Measurements from ENCODE around the gene SETD3. TPM values are rescaled to one million over a fixed set of nuclear protein-coding genes. Genes with fewer than 3 reads are reported as not detected.
A peak's percentile ranks its signal among the peaks of the same experiment; 100 is the strongest.

The SETD3 gene
- total RNA-seq, 1 experiment from 2014 or later: 46.8 TPM

DNA sequence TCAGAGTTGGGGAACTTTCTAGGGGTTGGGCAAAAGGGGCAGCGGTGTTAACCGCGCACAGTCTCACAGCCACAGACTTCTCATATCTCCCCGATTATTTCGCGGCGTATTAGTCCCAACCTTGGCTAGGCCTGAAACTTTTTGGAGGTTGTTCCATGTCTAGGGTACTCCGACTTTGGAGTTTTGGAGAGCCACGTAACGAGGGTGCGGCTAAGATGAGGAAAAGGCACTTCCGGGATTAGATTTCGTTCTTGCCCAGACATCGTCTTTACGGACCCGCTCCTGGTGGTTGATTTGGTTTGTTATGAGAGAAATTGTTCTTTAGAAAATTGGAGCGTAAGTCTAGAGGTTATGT is 1.1 kb upstream of the SETD3 start:
- CTCF ChIA-PET: interaction anchor here (1.0 to 1.2 kb wide), 3 partner anchors 8 to 122 kb away, joined by 3 to 7 read pairs (median 4); partner anchors contain the start of gene CCDC85C

DNA sequence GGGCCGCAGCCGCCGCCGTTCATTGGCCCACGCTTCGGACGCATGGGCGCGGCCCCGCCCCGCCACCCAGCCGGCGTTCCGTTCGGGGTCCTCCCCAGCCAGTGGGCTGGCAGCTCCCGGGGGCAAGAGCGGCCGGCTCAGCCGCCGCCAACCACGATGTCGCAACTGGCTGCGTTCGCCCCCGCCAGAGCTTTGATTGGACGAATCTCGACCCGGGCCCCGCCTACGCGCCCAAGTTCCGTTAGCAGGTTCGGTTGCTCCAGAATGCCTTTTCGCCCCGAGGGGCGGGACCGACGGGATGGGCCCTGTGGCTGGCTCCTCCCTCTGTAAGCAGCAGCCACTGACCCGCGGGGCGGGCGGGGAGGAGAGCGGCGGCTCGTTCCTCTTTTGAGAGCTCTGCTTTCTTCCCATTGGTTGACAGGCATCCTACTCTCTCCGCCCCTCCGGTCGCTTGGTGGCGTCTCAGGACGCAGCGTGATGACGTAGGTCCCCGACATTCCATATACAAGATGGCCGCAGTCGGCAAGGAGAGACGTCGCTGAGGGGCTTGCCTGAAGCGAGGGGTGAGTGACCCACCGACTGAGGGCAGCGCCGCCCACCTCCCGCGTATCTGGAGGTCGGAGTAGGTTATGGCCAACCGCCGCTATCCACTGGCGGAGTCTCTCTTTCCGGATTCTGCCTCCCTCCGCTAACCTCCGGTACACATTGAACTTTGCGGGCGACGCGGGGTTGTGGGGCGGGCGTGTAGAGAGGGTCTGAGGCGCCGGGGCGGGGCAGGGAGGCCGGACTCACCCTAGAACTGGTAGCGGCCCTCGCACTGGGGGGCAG is 472 bp upstream of the SETD3 start, which contains the start of gene CCNK:
TSS of gene CCNK (plus strand) at position 493 of the 828 bp plus-strand sequence. CDS start 11,269 bp downstream, outside the sequence.
- H3K9me3 ChIP-seq (ENCODE audit: low read length): no peaks in the 10 kb centered on the region
- peak within 1 kb of the TSS; percentile 36 for H3K27ac ChIP-seq (ENCODE audit: low read length)
- peaks cover 63% of the 10 kb centered on the region for H4K20me1 ChIP-seq (ENCODE audit: low read length)
- peak; percentile 99 for DNase-seq
- intact Hi-C loops (cut with micrococcal nuclease): no loop called here
- peak within 1 kb of the TSS; percentile 95 for H3K4me2 ChIP-seq (ENCODE audit: low read length)
- no peaks in the 10 kb centered on the region for H3K27me3 ChIP-seq (ENCODE audit: low read length)
- H2AFZ ChIP-seq (ENCODE audit: low read length): peak within 1 kb of the TSS; percentile 82
- H3F3A ChIP-seq (ENCODE audit: low read length, unreplicated experiment): no peaks in the 10 kb centered on the region
- CTCF ChIA-PET: interaction anchor here (1.0 to 1.2 kb wide), 3 partner anchors 9 to 122 kb away, joined by 3 to 7 read pairs (median 4); partner anchors contain the start of gene CCDC85C
- H3K4me3 ChIP-seq (ENCODE audit: low read length): peak within 1 kb of the TSS; percentile 89
- POLR2A ChIA-PET (ENCODE audit: unreplicated experiment): interaction anchor here (0.6 to 1.0 kb wide), 4 partner anchors 11 to 203 kb away, joined by 3 to 4 read pairs (median 3); partner anchors contain the start of gene CYP46A1
- H3K4me1 ChIP-seq (ENCODE audit: insufficient read depth, low read length): peaks cover 22% of the 10 kb centered on the region
- peak; percentile 86 for ATAC-seq
- H3K79me2 ChIP-seq (ENCODE audit: low read length): peaks cover 90% of the 10 kb centered on the region
- no TSS peak for BruUV-seq (replicated peaks)
- H3K9ac ChIP-seq (ENCODE audit: low read length): peak within 1 kb of the TSS; percentile 86
- no peaks in the 10 kb centered on the region for H3K36me3 ChIP-seq (ENCODE audit: low read depth, low read length)
- no peak for TF ChIP-seq EZH2phosphoT487 (IDR thresholded peaks at IDR 0.05; ENCODE audit: borderline replicate concordance, low read length)
- no peak for TF ChIP-seq CTCF (conservative IDR thresholded peaks at IDR 0.05; ENCODE audit: low read depth, low read length)
- TF ChIP-seq EZH2 (IDR thresholded peaks at IDR 0.05; ENCODE audit: low read length, unreplicated experiment): no peak
- H3K9me2 ChIP-seq (replicated peaks; ENCODE audit: low read length): no peaks in the 10 kb centered on the region

More for the DNA sequence above, 1.1 kb upstream of the SETD3 start:
- peaks cover 90% of the 10 kb centered on the region for H3K79me2 ChIP-seq (ENCODE audit: low read length)
- peak overlapping the region; percentile 73 for H2AFZ ChIP-seq (ENCODE audit: low read length)
- peak overlapping the region; percentile 36 for H3K27ac ChIP-seq (ENCODE audit: low read length)
- no peaks in the 10 kb centered on the region for H3K9me2 ChIP-seq (replicated peaks; ENCODE audit: low read length)
- H3K4me2 ChIP-seq (ENCODE audit: low read length): peak overlapping the region; percentile 87
- no peaks in the 10 kb centered on the region for H3F3A ChIP-seq (ENCODE audit: low read length, unreplicated experiment)
- H3K27me3 ChIP-seq (ENCODE audit: low read length): no peaks in the 10 kb centered on the region
- no peaks in the 10 kb centered on the region for H3K9me3 ChIP-seq (ENCODE audit: low read length)
- POLR2A ChIA-PET (ENCODE audit: unreplicated experiment): interaction anchor here (1.0 kb wide), 1 partner anchor 13 kb away, joined by 4 read pairs; no protein-coding TSS in a partner anchor
- DNase-seq: peak; percentile 25
- TF ChIP-seq CTCF (conservative IDR thresholded peaks at IDR 0.05; ENCODE audit: low read depth, low read length): no peak
- TF ChIP-seq EZH2phosphoT487 (IDR thresholded peaks at IDR 0.05; ENCODE audit: borderline replicate concordance, low read length): no peak
- TF ChIP-seq EZH2 (IDR thresholded peaks at IDR 0.05; ENCODE audit: low read length, unreplicated experiment): no peak
- BruUV-seq (replicated peaks): TSS peak; percentile 56
- intact Hi-C loops (cut with micrococcal nuclease): no loop called here
- H3K9ac ChIP-seq (ENCODE audit: low read length): peak overlapping the region; percentile 86
- no peak for ATAC-seq
- no peaks in the 10 kb centered on the region for H3K36me3 ChIP-seq (ENCODE audit: low read depth, low read length)
- H4K20me1 ChIP-seq (ENCODE audit: low read length): peaks cover 63% of the 10 kb centered on the region
- H3K4me1 ChIP-seq (ENCODE audit: insufficient read depth, low read length): peaks cover 22% of the 10 kb centered on the region
- H3K4me3 ChIP-seq (ENCODE audit: low read length): peak overlapping the region; percentile 78
